GM23338 (cell line): ENCODE measurements around the gene DPP3. TPM values are rescaled to one million over a fixed set of nuclear protein-coding genes. Genes with fewer than 3 reads are reported as not detected.

Source experiments
- ATAC-seq: fragments of 200-7000 bp; cut with Tn5 transposase; 3 replicates; pipeline ENCODE4 v1.9.1; 2020
- DNase-seq: peaks from one replicate; pipeline ENCODE4 v3.0.0-alpha.2; 2015; ENCODE audit warnings: low spot score
- H2AFZ ChIP-seq: fragments of 200-600 bp; sonication (generic); 2 replicates; pipeline ENCODE4 v1.8.0; 2016; ENCODE audit warnings: antibody characterized with exemption, mild to moderate bottlenecking, moderate library complexity
- H3F3A ChIP-seq: fragments of 200-600 bp; sonication (generic); replicated peaks from 2 replicates; pipeline ENCODE4 v1.8.0; 2017; ENCODE audit warnings: antibody characterized with exemption, mixed run types, low read depth
- H3K27ac ChIP-seq: fragments of 200-600 bp; sonication (generic); 2 replicates; pipeline ENCODE4 v1.6.1; 2016; ENCODE audit warnings: low read depth
- H3K27me3 ChIP-seq: fragments of 200-600 bp; sonication (generic); 2 replicates; pipeline ENCODE4 v1.8.0; 2016; ENCODE audit warnings: mild to moderate bottlenecking, mixed run types, moderate library complexity; ENCODE audit not compliant: insufficient read depth
- H3K36me3 ChIP-seq: fragments of 200-600 bp; sonication (generic); 2 replicates; pipeline ENCODE4 v1.8.0; 2016; ENCODE audit warnings: mild to moderate bottlenecking; ENCODE audit not compliant: insufficient read depth
- H3K4me1 ChIP-seq: fragments of 200-600 bp; sonication (generic); 2 replicates; pipeline ENCODE4 v1.8.0; 2016; ENCODE audit warnings: mild to moderate bottlenecking, moderate library complexity; ENCODE audit not compliant: insufficient read depth
- H3K4me2 ChIP-seq: fragments of 200-600 bp; sonication (generic); 2 replicates; pipeline ENCODE4 v1.7.1; 2017; ENCODE audit warnings: mixed run types
- H3K4me3 ChIP-seq: fragments of 200-600 bp; sonication (generic); 2 replicates; pipeline ENCODE4 v1.6.1; 2016; ENCODE audit warnings: mixed run types
- H3K79me2 ChIP-seq: fragments of 200-600 bp; sonication (generic); replicated peaks from 2 replicates; pipeline ENCODE4 v1.8.0; 2017; ENCODE audit warnings: mild to moderate bottlenecking; ENCODE audit not compliant: insufficient read depth
- H3K9me2 ChIP-seq: fragments of 200-600 bp; sonication (generic); 2 replicates; pipeline ENCODE4 v1.8.0; 2017; ENCODE audit not compliant: insufficient read depth
- H4K20me1 ChIP-seq: fragments of 200-600 bp; sonication (generic); replicated peaks from 2 replicates; pipeline ENCODE4 v1.8.0; 2017; ENCODE audit warnings: mild to moderate bottlenecking; ENCODE audit not compliant: insufficient read depth
- H3K27ac Mint-ChIP-seq: 2 replicates; pipeline ENCODE4 v1.8.0; 2020; ENCODE audit warnings: inconsistent platforms, mild to moderate bottlenecking, moderate library complexity, mixed read lengths
- H3K27me3 Mint-ChIP-seq: 3 replicates; pipeline ENCODE4 v1.8.0; 2022; ENCODE audit warnings: low read depth, mild to moderate bottlenecking, moderate library complexity, mixed read lengths, inconsistent platforms; ENCODE audit not compliant: insufficient read depth, poor library complexity
- H3K36me3 Mint-ChIP-seq: 3 replicates; pipeline ENCODE4 v1.8.0; 2021; ENCODE audit warnings: low read depth, mild to moderate bottlenecking, inconsistent platforms, moderate library complexity, mixed read lengths
- H3K4me1 Mint-ChIP-seq: 3 replicates; pipeline ENCODE4 v1.8.0; 2020; ENCODE audit warnings: mild to moderate bottlenecking, inconsistent platforms, mixed read lengths
- H3K4me3 Mint-ChIP-seq: 3 replicates; pipeline ENCODE4 v1.8.0; 2021; ENCODE audit warnings: moderate library complexity, mild to moderate bottlenecking, inconsistent platforms, mixed read lengths
- H3K9me3 Mint-ChIP-seq: 3 replicates; pipeline ENCODE4 v1.8.0; 2020; ENCODE audit warnings: moderate library complexity, mild to moderate bottlenecking, inconsistent platforms, mixed read lengths
- CREB1 ChIP-seq: fragments of 250-450 bp; sonication (Bioruptor Pico); IDR thresholded peaks from 2 replicates; pipeline ENCODE4 v1.5.0; 2020; ENCODE audit warnings: low read depth, mild to moderate bottlenecking, moderate library complexity
- EZH2 ChIP-seq: fragments of 200-600 bp; sonication (generic); IDR thresholded peaks from one replicate; pipeline ENCODE4 v1.8.0; 2017; ENCODE audit warnings: antibody characterized with exemption, mild to moderate bottlenecking, low read depth; ENCODE audit not compliant: unreplicated experiment
- EZH2phosphoT487 ChIP-seq: fragments of 200-600 bp; sonication (generic); IDR thresholded peaks from one replicate; pipeline ENCODE4 v1.8.1; 2018; ENCODE audit warnings: antibody characterized with exemption; ENCODE audit not compliant: unreplicated experiment
- NANOG ChIP-seq: IDR thresholded peaks from 2 replicates; pipeline ENCODE4 v1.6.1; 2016; ENCODE audit warnings: antibody characterized with exemption, borderline replicate concordance
- POLR2AphosphoS5 ChIP-seq: IDR thresholded peaks from 2 replicates; pipeline ENCODE4 v1.6.1; 2016; ENCODE audit warnings: antibody characterized with exemption, low read depth
- ZNF114 ChIP-seq: fragments of 250-450 bp; sonication (Bioruptor Pico); IDR thresholded peaks from 2 replicates; pipeline ENCODE4 v1.5.0; 2020; ENCODE audit warnings: mild to moderate bottlenecking, moderate library complexity
- ZNF331 ChIP-seq: fragments of 250-450 bp; sonication (Bioruptor Pico); IDR thresholded peaks from 2 replicates; pipeline ENCODE4 v1.5.0; 2020; ENCODE audit warnings: low read depth, mild to moderate bottlenecking, moderate library complexity
- polyA plus RNA-seq: library from polyadenylated mRNA; unstranded; fragments of >200 nt; fragmentation: Nextera tagmentation; extraction: Ambion mirVana; gene quantifications from 2 replicates; pipeline ENCODE4 v1.2.1, GENCODE V29; 2016
- total RNA-seq: library from RNA; depleted of rRNA; stranded (reverse); fragments of >200 nt; shearing (Covaris generic); gene quantifications from 2 replicates; pipeline ENCODE4 v1.2.3, GENCODE V29; 2014
- TF ChIP-seq, protein P1 (sequence below): IDR thresholded peaks from one replicate; pipeline ENCODE4 v1.6.1; 2018; ENCODE audit warnings: antibody characterized with exemption; ENCODE audit not compliant: unreplicated experiment
- TF ChIP-seq, protein P2 (sequence below), 2 experiments: fragments of 200-600 bp in 1 of 2; sonication (generic) in 1 of 2; conservative IDR thresholded peaks; 2 replicates each; pipeline versions ENCODE4 v1.5.1 to v1.6.1; 2016 to 2017; ENCODE audit warnings: antibody characterized with exemption in 2 of 2, low read depth in 2 of 2, mild to moderate bottlenecking in 2 of 2, moderate library complexity in 1 of 2

The DPP3 gene
- total and polyA plus RNA-seq, 2 experiments from 2014 or later, result 22.7 to 85.9 TPM

DNA sequence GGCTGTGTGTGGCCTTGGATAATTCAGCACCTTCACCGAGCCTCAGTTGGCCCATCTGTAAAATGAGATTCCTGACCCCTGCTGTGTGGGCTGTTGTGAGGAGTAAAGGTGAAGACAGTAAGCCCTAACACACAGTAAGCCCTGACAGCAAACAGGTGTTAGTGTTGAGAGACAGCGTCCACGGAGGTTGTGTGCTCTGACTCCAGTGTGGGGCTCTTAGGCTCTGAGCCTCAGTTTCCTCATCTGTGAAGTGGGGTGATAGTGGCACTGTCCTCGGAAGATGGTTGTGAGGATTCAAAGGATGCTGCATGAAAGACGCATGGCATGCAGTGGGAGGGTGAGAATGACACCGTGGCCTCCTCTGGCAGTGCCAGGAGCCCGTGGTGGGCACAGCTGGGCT lies 14.2 kb downstream of the DPP3 start:
- peaks cover 41% of the 10 kb centered on the region for H3K36me3 Mint-ChIP-seq
- Histone ChIP-seq H3K4me3 (no peak overlapping the region), H3F3A (0 out of 2 replicates have a peak, but pooled peaks cover 10% of the 10 kb centered on the region), H3K4me1 (peaks cover 5% of the 10 kb centered on the region), H3K27me3 (no peaks in the 10 kb centered on the region), H3K79me2 (no peaks in the 10 kb centered on the region), H3K9me2 (no peaks in the 10 kb centered on the region), H2AFZ (no peak overlapping the region), H3K36me3 (peaks cover 7% of the 10 kb centered on the region; the same call in 1 of the 2 replicates), H3K4me2 (no peak overlapping the region), H3K27ac (no peak overlapping the region), H4K20me1 (no peaks in the 10 kb centered on the region)
- ATAC-seq (no peak), DNase-seq (no peak)
- H3K4me1 Mint-ChIP-seq, result peaks cover 8% of the 10 kb centered on the region
- TF ChIP-seq, protein P1, sequence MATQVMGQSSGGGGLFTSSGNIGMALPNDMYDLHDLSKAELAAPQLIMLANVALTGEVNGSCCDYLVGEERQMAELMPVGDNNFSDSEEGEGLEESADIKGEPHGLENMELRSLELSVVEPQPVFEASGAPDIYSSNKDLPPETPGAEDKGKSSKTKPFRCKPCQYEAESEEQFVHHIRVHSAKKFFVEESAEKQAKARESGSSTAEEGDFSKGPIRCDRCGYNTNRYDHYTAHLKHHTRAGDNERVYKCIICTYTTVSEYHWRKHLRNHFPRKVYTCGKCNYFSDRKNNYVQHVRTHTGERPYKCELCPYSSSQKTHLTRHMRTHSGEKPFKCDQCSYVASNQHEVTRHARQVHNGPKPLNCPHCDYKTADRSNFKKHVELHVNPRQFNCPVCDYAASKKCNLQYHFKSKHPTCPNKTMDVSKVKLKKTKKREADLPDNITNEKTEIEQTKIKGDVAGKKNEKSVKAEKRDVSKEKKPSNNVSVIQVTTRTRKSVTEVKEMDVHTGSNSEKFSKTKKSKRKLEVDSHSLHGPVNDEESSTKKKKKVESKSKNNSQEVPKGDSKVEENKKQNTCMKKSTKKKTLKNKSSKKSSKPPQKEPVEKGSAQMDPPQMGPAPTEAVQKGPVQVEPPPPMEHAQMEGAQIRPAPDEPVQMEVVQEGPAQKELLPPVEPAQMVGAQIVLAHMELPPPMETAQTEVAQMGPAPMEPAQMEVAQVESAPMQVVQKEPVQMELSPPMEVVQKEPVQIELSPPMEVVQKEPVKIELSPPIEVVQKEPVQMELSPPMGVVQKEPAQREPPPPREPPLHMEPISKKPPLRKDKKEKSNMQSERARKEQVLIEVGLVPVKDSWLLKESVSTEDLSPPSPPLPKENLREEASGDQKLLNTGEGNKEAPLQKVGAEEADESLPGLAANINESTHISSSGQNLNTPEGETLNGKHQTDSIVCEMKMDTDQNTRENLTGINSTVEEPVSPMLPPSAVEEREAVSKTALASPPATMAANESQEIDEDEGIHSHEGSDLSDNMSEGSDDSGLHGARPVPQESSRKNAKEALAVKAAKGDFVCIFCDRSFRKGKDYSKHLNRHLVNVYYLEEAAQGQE, result no peak
- TF ChIP-seq ZNF114 (CRISPR knock-in tag) (no peak), EZH2phosphoT487 (no peak), NANOG (no peak), CREB1 (no peak), EZH2 (no peak), ZNF331 (CRISPR knock-in tag) (no peak), POLR2AphosphoS5 (no peak)
- TF ChIP-seq, protein P2, sequence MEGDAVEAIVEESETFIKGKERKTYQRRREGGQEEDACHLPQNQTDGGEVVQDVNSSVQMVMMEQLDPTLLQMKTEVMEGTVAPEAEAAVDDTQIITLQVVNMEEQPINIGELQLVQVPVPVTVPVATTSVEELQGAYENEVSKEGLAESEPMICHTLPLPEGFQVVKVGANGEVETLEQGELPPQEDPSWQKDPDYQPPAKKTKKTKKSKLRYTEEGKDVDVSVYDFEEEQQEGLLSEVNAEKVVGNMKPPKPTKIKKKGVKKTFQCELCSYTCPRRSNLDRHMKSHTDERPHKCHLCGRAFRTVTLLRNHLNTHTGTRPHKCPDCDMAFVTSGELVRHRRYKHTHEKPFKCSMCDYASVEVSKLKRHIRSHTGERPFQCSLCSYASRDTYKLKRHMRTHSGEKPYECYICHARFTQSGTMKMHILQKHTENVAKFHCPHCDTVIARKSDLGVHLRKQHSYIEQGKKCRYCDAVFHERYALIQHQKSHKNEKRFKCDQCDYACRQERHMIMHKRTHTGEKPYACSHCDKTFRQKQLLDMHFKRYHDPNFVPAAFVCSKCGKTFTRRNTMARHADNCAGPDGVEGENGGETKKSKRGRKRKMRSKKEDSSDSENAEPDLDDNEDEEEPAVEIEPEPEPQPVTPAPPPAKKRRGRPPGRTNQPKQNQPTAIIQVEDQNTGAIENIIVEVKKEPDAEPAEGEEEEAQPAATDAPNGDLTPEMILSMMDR (conservative IDR thresholded peaks at IDR 0.05; ENCODE audit: low read depth in 2 of 2), result no peak
- H3K27me3 Mint-ChIP-seq, result peaks cover 9% of the 10 kb centered on the region
- no peaks in the 10 kb centered on the region for H3K9me3 Mint-ChIP-seq
- no peak overlapping the region for H3K27ac Mint-ChIP-seq
- no peak overlapping the region for H3K4me3 Mint-ChIP-seq

DNA sequence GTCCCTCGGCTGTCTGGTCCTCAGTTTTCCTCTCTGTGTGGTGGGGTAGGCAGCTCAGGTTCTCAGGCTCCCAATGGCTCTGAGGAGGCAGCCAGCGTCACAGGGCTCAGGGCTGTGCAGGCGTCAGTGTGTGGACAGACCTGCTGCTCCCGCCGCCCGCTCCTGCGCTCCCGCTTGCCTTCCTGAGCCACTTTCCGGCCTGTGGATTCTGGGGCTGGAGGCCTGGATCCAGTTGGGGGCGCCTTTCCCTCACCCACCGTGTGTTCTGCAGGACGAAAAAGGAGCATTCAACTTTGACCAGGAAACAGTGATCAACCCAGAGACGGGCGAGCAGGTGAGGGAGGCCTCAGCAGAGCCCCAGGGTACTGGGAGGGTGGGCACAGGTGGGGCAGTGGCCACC lies 14.7 kb downstream of the DPP3 start:
- Mint-ChIP-seq H3K27ac (no peak overlapping the region), H3K27me3 (peaks cover 9% of the 10 kb centered on the region), H3K36me3 (peaks cover 43% of the 10 kb centered on the region), H3K4me3 (no peak overlapping the region), H3K4me1 (peaks cover 8% of the 10 kb centered on the region), H3K9me3 (no peaks in the 10 kb centered on the region)
- H3K4me3 ChIP-seq, result no peak overlapping the region
- peak; percentile 27 for ATAC-seq
- DNase-seq, result peak; percentile 60
- H3K9me2 ChIP-seq, result no peaks in the 10 kb centered on the region
- 0 out of 2 replicates have a peak, but pooled peaks cover 10% of the 10 kb centered on the region for H3F3A ChIP-seq
- H3K27me3 ChIP-seq, result no peaks in the 10 kb centered on the region
- H3K27ac ChIP-seq, result no peak overlapping the region; the same call in 1 of the 2 replicates
- TF ChIP-seq CREB1 (no peak), NANOG (no peak)
- TF ChIP-seq, protein P2 (conservative IDR thresholded peaks at IDR 0.05; ENCODE audit: low read depth in 2 of 2), result peak in 1 of 2 experiments; percentile 74; a peak in 3 of 4 replicates
- H4K20me1 ChIP-seq, result no peaks in the 10 kb centered on the region; the same call in 1 of the 2 replicates
- no peak overlapping the region for H2AFZ ChIP-seq
- H3K4me2 ChIP-seq, result no peak overlapping the region
- H3K79me2 ChIP-seq, result no peaks in the 10 kb centered on the region
- H3K36me3 ChIP-seq, result peaks cover 7% of the 10 kb centered on the region; the same call in 1 of the 2 replicates
- H3K4me1 ChIP-seq, result peaks cover 5% of the 10 kb centered on the region
